GM19463 (cell line): Measurements from ENCODE around the gene SERAC1.
A peak's percentile ranks its signal among the peaks of the same experiment; 100 is the strongest.
"Not testable (repeated sequence)": the region's sequence is repeated elsewhere in the genome, so short reads cannot be mapped to it uniquely, and the experiment has no call there.

Experiments
- ATAC-seq: cut with Tn5 transposase; IDR thresholded peaks from one replicate; pipeline ENCODE4 v1.9.1; 2021; ENCODE audit warnings: mild to moderate bottlenecking, moderate library complexity; ENCODE audit not compliant: unreplicated experiment

SERAC1 gene

GRCh38 chr6:158168040-158168289, at the start of gene SERAC1:
TSS of gene SERAC1 (minus strand) at chr6:158168262. CDS start at chr6:158158363, 9,899 bp downstream.
- peak; percentile 49 for ATAC-seq

DNA sequence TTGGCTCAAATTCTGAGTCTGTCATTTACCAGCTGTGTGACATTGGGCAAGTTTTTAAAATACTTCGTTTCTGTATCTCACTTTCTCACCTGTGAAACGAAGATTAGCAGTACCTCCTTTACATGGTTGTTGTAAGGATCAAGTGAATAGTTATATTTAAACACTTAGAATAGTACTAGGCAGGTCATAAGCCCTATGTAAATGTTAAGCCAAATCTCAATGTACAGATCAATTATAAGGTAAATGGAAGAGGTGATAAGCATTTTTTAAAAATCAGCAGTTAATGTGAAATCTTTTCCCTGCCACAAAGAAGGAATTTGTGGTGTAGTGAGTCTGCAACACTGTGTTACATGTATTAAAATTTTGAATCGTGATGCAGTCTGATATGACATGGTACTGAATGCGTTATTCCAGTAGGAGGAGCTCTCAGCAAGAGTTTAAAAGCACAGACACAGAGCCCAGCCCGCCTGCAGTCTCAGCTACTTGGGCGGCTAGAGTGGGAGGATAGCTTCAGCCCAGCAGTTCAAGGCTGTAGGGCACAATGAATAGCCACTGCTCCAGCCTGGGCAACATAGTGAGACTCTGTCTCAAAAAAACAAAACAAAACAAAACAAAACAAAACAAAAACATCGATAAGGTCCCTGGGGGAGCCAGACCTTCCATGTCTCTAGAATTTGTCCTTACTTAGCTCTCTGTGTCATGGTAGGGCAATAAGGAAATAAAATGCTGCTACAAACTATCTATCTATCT, 46.0 kb upstream of the SERAC1 start:
- peak; percentile 93 for ATAC-seq

- no peak for ATAC-seq
Observed at GRCh38 chr6:158211273-158212055, 43.4 kb upstream of the SERAC1 start.

DNA sequence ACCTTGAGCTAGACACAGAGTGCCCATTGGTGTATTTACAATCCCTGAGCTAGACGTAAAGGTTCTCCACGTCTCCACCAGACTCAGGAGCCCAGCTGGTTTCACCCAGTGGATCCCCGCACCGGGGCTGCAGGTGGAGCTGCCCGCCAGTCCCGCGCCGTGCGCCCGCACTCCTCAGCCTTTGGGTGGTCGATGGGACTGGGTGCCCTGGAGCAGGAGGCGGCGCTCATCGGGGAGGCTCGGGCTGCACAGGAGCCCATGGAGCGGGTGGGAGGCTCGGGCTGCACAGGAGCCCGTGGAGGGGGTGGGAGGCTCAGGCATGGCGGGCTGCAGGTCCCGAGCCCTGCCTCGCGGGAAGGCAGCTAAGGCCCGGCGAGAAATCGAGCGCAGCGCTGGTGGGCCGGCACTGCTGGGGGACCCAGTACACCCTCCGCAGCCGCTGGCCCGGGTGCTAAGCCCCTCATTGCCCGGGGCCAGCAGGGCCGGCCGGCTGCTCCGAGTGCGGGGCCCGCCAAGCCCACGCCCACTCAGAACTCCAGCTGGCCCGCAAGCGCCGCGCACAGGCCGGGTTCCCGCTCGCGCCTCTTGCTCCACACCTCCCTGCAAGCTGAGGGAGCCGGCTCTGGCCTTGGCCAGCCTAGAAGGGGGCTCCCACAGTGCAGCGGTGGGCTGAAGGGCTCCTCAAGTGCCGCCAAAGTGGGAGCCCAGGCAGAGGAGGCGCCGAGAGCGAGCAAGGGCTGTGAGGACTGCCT, 41.7 kb upstream of the SERAC1 start:
- not testable (repeated sequence) for ATAC-seq

GRCh38 chr6:158208226-158209030, 40.4 kb upstream of the SERAC1 start:
- ATAC-seq: not testable (repeated sequence)

DNA sequence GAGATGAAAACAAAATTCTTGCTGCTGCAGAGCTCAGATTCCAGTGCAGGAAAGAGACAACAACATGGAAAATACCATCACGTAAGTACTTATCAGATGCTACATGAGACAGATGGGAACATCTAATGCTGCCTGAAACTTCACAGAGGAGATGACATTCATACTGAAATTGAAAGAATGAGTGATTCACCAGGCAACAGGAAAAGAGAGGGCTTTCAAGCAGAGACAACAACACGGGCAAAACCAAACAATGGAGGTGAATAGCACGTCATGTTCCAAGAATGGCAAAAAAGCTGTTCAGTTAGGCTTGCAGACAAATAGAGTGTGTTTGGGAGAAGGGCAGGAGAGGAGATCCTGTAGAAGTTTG, 39.3 kb upstream of the SERAC1 start:
- peak; percentile 97 for ATAC-seq

DNA sequence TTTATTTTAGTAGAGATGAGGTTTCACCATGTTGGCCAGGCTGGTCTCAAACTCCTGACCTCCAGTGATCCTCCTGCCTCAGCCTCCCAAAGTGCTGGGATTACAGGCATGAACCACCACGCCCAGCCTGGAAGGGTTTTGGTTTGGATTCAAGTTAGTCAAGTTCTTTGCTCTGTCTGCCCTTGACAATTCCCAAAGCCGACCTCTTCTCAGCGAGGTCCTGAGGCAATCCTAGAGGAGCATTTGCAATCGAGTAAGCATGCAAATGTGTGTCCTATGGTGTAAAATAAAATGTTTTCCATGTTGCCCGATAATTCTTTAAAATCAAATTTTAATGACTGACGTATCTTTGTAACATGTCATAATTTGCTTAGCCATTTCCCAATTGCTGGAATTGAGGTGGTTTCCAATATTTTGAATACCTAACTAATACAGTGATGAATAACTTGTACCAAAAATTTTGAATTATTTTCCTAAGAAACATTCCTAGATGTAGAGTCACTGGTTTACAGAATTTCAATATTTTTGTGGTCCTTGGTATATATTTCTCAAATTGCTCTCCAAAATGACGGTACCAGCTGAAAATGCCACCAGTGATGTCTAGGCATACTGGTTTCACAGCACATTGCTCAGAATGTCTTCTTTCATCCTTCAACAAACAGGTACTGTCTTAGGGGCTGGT, 38.8 kb upstream of the SERAC1 start:
- ATAC-seq: peak; percentile 35

- no peak for ATAC-seq
Observed at GRCh38 chr6:158205169-158205944, 37.3 kb upstream of the SERAC1 start.

DNA sequence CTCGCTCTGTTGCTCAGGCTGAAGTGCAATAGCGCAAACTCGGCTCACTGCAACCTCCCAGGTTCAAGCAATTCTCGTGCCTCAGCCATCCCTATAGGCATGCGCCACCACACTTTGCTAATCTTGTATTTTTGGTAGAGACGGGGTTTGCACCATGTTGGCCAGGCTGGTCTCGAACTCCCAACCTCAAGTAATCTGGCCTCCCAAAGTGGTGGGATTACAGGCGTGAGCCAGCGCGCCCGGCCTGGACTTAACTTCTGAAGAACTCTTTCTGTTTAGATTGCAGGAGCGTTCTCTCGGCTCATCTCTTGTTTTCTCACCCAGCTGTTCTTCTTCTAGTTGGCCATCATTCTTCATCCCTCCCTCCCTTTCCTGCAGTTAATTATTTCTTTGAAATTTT, 30.4 kb upstream of the SERAC1 start:
- ATAC-seq: no peak

DNA sequence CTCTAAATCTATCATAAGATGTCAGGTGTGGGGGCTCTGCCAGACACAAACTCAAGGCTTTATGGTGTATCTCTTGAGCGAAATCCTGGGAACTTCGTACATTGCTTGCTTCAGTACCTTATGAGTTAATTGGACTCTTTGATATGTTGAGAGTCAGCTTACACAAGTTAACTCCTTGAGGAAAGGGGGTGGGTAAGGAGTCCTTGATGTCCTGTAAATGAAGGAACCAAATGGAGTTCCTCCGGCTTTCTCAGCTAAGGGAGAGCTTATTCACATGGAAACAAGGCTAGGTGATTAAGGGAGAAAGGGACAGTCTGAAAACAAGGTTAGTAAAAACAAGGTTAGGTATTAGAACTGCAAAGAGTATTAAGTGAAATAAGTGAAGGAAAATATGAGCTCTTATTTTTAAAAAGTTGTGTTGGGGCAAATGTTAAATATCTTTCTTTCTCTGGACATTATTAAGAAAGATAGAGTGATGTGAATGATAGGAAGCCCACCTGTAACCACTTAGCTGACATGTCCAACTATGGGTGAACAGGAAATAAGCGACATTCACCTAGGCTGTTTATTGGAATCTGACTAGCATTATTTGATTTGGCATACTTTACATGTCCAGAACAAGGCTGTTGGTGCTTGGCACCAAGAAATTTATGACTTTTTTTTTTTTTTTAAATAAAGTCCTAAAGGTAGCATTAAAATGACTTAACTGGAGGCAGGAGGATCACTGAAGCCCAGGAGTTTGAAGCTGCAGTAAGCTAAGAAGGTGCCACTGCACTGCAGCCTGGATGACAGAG, 26.6 kb upstream of the SERAC1 start:
- no peak for ATAC-seq

- ATAC-seq: no peak
Observed at GRCh38 chr6:158191761-158192160, 23.7 kb upstream of the SERAC1 start.

DNA sequence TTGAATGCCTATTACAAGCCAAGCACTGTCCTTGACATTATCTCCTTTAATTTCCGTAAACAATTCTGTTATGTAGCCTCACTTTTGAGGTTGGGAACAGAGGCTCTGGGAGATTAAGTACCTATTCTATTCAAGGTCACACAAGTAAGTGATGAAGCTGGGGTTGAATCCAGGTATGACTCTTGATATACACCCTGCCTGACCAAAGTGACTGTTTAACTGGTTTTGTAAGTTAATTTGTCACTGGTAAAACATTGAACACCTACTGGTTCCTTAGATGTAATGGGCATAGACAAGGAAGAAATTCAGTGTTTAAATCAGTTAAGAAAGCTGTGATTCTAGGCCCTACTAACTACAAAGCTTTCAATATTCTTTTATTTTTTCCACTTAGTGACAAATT, 23.0 kb upstream of the SERAC1 start:
- ATAC-seq: no peak

GRCh38 chr6:158188591-158188990, 20.5 kb upstream of the SERAC1 start:
- no peak for ATAC-seq

GRCh38 chr6:158185729-158186456, 17.8 kb upstream of the SERAC1 start:
- no peak for ATAC-seq

DNA sequence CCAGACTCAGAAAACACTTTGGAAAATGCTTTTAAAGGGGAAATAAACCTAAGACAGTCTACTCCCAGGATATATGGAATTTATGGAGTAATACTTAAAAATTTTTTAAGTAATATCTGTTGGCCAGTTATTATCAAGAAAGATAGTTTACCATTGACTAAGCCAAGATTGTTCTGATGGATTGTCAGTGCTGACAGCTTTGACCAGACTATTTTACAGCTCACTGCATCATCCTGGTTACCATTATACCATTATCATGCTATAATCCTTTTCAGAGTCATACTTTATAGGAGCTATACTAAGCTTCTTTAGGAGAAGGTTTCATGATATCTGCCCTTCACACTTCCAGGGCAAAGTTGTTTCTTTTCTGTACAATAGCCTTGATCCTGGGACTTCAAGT, 16.5 kb upstream of the SERAC1 start:
- ATAC-seq: no peak

DNA sequence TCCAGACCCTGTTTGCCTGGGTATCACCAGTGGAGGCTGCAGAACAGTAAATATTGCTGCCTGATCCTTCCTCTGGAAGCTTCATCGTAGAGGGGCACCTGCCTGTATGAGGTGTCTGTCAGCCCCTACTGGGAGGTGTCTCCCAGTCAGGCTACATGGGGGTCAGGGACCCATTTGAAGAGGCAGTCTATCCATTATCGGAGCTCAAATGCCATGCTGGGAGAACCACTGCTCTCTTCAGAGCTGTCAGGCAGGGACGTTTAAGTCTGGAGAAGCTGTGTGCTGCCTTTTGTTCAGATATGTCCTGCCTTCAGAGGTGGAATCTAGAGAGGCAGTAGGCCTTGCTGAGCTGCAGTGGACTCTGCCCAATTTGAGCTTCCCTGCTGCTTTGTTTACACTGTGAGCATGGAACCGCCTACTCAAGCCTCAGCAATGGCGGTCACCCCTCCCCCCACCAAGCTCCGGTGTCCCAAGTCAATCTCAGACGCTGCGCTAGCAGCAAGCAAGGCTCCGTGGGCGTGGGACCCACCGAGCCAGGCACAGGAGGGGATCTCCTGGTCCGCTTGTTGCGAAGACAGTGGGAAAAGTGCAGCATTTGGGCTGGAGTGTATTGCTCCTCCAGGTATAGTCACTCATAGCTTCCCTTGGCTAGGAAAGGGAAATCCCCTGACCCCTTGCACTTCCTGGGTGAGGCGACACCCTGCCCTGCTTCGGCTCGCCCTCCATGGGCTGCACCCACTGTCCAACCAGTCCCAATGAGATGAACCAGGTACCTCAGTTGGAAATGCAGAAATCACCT, 15.3 kb upstream of the SERAC1 start:
- ATAC-seq: not testable (repeated sequence)

DNA sequence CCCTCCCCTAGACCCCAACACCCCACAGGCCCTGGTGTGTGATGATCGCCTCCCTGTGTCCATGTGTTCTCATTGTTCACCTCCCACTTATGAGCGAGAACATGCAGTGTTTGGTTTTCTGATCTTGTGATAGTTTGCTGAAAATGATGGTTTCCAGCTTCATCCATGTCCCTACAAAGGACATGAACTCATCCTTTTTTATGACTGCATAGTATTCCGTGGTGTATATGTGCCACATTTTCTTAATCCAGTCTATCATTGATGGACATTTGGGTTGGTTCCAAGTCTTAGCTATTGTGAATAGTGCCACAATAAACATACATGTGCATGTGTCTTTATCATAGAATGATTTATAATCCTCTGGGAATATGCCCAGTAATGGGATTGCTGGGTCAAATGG, 9.7 kb upstream of the SERAC1 start:
- ATAC-seq: not testable (repeated sequence)
